K562 (cell line): ENCODE measurements around the gene DNAJC18. TPM values are rescaled to one million over a fixed set of nuclear protein-coding genes. Genes with fewer than 3 reads are reported as not detected.

ENCODE experiments used
- AFF1 ChIP-seq, 2 experiments: fragments of 450-650 bp; IDR thresholded peaks; 2 replicates each; pipeline ENCODE4 v1.6.1; 2018; ENCODE audit warnings: mild to moderate bottlenecking in 2 of 2, low read depth in 1 of 2; ENCODE audit not compliant: partially characterized antibody in 2 of 2
- CHD4 ChIP-seq: fragments of 200-600 bp; sonication (generic); IDR thresholded peaks from 3 replicates; pipeline ENCODE4 v1.6.1; 2012; ENCODE audit warnings: low read depth, mild to moderate bottlenecking, mixed read lengths, low read length, inconsistent platforms; ENCODE audit not compliant: insufficient read depth, insufficient replicate concordance, poor library complexity, severe bottlenecking
- HCFC1 ChIP-seq: IDR thresholded peaks from 2 replicates; pipeline ENCODE4 v1.6.1; 2012; ENCODE audit warnings: low read depth, low read length, improper control_type of control experiment
- THRA ChIP-seq: fragments of 450-650 bp; IDR thresholded peaks from 2 replicates; pipeline ENCODE4 v1.6.1; 2017; ENCODE audit warnings: mild to moderate bottlenecking, moderate library complexity
- ZNF12 ChIP-seq: sonication (generic); formaldehyde crosslinking; IDR thresholded peaks from 2 replicates; pipeline ENCODE4 v1.4.0; 2020; ENCODE audit warnings: mild to moderate bottlenecking, missing genetic modification reagents
- ZNF124 ChIP-seq: sonication (generic); formaldehyde crosslinking; IDR thresholded peaks from 2 replicates; pipeline ENCODE4 v1.8.1; 2022; ENCODE audit warnings: missing genetic modification reagents
- ZNF316 ChIP-seq: fragments of 450-650 bp; IDR thresholded peaks from 2 replicates; pipeline ENCODE4 v1.6.1; 2016
- ZNF384 ChIP-seq: IDR thresholded peaks from 2 replicates; pipeline ENCODE4 v1.6.1; 2012; ENCODE audit warnings: low read depth, low read length, improper control_type of control experiment
- ZNF75A ChIP-seq: fragments of 450-650 bp; formaldehyde crosslinking; IDR thresholded peaks from 2 replicates; pipeline ENCODE4 v1.4.0; 2020; ENCODE audit warnings: mild to moderate bottlenecking
- polyA plus RNA-seq, 8 experiments: library from polyadenylated mRNA; depleted of rRNA in 4 of 8; stranded (reverse) in 5 of 8; unstranded in 3 of 8; fragments of >200 nt; fragmentation: Nextera tagmentation in 2 of 8; fragmentation: Illumina TruSeq in 1 of 8; extraction: Ambion mirVana in 2 of 8; extraction: Trizol in 1 of 8; gene quantifications; 2 replicates each; pipeline versions ENCODE4 v1.2.1 to v1.2.3, GENCODE V29; 2011 to 2014; ENCODE audit warnings: inconsistent platforms in 1 of 8, missing spikeins in 1 of 8
- total RNA-seq, 7 experiments: library from RNA; depleted of rRNA in 6 of 7; stranded (reverse); fragments of >200 nt in 6 of 7; fragmentation: Illumina TruSeq in 2 of 7; extraction: Trizol in 2 of 7; gene quantifications; 2 replicates each; pipeline versions ENCODE4 v1.2.1 to v1.2.3, GENCODE V29; 2011 to 2021; ENCODE audit warnings: low replicate concordance in 1 of 7
- TF ChIP-seq, protein P1 (sequence below): sonication (generic); formaldehyde crosslinking; IDR thresholded peaks from 2 replicates; pipeline ENCODE4 v1.8.0; 2023; ENCODE audit warnings: mild to moderate bottlenecking, missing genetic modification reagents

The DNAJC18 gene
- total and polyA plus RNA-seq, 9 of the 15 experiments (the other 6 are each of a cell fraction or from before 2014, with no cell fraction given) = 1.5 to 13.3 (median 7.5) TPM

- TF ChIP-seq THRA (no peak), CHD4 (no peak), ZNF124 (CRISPR knock-in tag) (no peak), AFF1 (IDR thresholded peaks at IDR 0.05; ENCODE audit: low read depth in 1 of 2, partially characterized antibody in 2 of 2) (peak in 1 of 2 experiments; percentile 60), HCFC1 (peak; percentile 23; the same call in 1 of the 2 replicates), ZNF12 (CRISPR knock-in tag) (no peak), ZNF316 (no peak), ZNF384 (peak; percentile 79), ZNF75A (CRISPR knock-in tag) (no peak)
- TF ChIP-seq, protein P1, sequence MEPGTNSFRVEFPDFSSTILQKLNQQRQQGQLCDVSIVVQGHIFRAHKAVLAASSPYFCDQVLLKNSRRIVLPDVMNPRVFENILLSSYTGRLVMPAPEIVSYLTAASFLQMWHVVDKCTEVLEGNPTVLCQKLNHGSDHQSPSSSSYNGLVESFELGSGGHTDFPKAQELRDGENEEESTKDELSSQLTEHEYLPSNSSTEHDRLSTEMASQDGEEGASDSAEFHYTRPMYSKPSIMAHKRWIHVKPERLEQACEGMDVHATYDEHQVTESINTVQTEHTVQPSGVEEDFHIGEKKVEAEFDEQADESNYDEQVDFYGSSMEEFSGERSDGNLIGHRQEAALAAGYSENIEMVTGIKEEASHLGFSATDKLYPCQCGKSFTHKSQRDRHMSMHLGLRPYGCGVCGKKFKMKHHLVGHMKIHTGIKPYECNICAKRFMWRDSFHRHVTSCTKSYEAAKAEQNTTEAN (CRISPR knock-in tag) = no peak
These were observed 35.8 kb upstream of the DNAJC18 start (continued) for GRCh38 chr5:139474890-139475791.
